G401.6 (cell line): ENCODE results near the gene CD93.

ENCODE experiments used
- FAIRE-seq: peaks from 2 replicates; lab custom pipeline; 2012; peaks lifted over from hg19 to GRCh38; lab: Jason Lieb, UNC

The CD93 gene

GRCh38 chr20:23086056-23086566 lies at the start of gene CD93:
Gene CD93, minus strand, starts transcription at chr20:23086324. Its CDS starts 132 bp downstream, at chr20:23086192.
- FAIRE-seq, result no peak

- no peak for FAIRE-seq
These were observed 47.5 kb upstream of the CD93 start for GRCh38 chr20:23133560-23133998.

- FAIRE-seq, result no peak
These were observed 46.9 kb upstream of the CD93 start for GRCh38 chr20:23132930-23133559.

- FAIRE-seq, result no peak
These were observed 46.3 kb upstream of the CD93 start for GRCh38 chr20:23132293-23132929.

GRCh38 chr20:23131766-23132165 lies 45.6 kb upstream of the CD93 start:
- FAIRE-seq, result no peak

GRCh38 chr20:23130622-23131140 lies 44.6 kb upstream of the CD93 start:
- no peak for FAIRE-seq

- no peak for FAIRE-seq
These were observed 43.9 kb upstream of the CD93 start for GRCh38 chr20:23129891-23130621.

GRCh38 chr20:23129266-23129665 lies 43.1 kb upstream of the CD93 start:
- no peak for FAIRE-seq

- FAIRE-seq, result no peak
These were observed 42.5 kb upstream of the CD93 start for GRCh38 chr20:23128461-23129125.

- no peak for FAIRE-seq
These were observed 41.6 kb upstream of the CD93 start for GRCh38 chr20:23127506-23128279.

GRCh38 chr20:23126281-23127061 lies 40.3 kb upstream of the CD93 start:
- FAIRE-seq, result no peak

GRCh38 chr20:23125625-23126191 lies 39.6 kb upstream of the CD93 start:
- FAIRE-seq, result no peak

- no peak for FAIRE-seq
These were observed 39.0 kb upstream of the CD93 start for GRCh38 chr20:23125159-23125558.

- FAIRE-seq, result no peak
These were observed 37.8 kb upstream of the CD93 start for GRCh38 chr20:23123886-23124285.

GRCh38 chr20:23122796-23123655 lies 36.9 kb upstream of the CD93 start:
- no peak for FAIRE-seq

- no peak for FAIRE-seq
These were observed 36.2 kb upstream of the CD93 start for GRCh38 chr20:23122321-23122720.

- FAIRE-seq, result no peak
These were observed 35.7 kb upstream of the CD93 start for GRCh38 chr20:23121751-23122320.

- no peak for FAIRE-seq
These were observed 35.0 kb upstream of the CD93 start for GRCh38 chr20:23120936-23121750.
